ENCODE measurements around the gene CHST5. TPM values are rescaled to one million over a fixed set of nuclear protein-coding genes. Genes with fewer than 3 reads are reported as not detected.

The CHST5 gene
- total and polyA plus RNA-seq, 2 of the 8 experiments (the other 6 are each of a cell fraction or from before 2014, with no cell fraction given), result 0.13 to 0.23 TPM

DNA sequence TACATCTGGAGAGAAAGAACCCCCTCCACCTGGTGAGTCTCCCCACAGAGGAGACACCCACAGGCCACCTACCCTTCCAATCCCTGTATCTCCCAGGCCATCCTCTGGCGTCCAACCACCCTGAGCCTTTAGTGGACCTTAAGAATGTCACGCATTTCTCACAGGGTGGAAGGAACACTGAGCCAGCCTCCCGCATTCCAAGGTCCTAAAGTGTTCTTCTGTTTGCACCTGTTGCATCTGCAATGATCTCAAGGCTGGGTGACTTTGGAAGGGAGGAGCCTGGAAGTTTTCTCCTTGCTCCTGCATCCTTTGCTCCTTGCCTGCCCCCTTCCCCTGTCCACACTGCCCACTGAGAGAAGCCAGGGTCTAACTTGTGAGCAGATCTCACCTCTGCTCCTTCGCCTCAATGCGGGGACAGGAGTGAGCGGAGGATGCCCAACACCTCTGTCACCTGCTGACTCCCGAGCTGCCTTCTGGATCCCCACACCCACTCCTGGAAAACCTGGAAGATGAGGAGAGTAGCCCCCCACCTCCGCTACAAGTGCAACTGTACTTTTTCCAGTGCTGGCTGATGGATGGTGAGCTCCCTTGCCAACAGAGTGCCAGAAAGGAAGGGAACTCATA lies 3.7 kb downstream of the CHST5 start (continued):
- TF ChIP-seq, protein P1, sequence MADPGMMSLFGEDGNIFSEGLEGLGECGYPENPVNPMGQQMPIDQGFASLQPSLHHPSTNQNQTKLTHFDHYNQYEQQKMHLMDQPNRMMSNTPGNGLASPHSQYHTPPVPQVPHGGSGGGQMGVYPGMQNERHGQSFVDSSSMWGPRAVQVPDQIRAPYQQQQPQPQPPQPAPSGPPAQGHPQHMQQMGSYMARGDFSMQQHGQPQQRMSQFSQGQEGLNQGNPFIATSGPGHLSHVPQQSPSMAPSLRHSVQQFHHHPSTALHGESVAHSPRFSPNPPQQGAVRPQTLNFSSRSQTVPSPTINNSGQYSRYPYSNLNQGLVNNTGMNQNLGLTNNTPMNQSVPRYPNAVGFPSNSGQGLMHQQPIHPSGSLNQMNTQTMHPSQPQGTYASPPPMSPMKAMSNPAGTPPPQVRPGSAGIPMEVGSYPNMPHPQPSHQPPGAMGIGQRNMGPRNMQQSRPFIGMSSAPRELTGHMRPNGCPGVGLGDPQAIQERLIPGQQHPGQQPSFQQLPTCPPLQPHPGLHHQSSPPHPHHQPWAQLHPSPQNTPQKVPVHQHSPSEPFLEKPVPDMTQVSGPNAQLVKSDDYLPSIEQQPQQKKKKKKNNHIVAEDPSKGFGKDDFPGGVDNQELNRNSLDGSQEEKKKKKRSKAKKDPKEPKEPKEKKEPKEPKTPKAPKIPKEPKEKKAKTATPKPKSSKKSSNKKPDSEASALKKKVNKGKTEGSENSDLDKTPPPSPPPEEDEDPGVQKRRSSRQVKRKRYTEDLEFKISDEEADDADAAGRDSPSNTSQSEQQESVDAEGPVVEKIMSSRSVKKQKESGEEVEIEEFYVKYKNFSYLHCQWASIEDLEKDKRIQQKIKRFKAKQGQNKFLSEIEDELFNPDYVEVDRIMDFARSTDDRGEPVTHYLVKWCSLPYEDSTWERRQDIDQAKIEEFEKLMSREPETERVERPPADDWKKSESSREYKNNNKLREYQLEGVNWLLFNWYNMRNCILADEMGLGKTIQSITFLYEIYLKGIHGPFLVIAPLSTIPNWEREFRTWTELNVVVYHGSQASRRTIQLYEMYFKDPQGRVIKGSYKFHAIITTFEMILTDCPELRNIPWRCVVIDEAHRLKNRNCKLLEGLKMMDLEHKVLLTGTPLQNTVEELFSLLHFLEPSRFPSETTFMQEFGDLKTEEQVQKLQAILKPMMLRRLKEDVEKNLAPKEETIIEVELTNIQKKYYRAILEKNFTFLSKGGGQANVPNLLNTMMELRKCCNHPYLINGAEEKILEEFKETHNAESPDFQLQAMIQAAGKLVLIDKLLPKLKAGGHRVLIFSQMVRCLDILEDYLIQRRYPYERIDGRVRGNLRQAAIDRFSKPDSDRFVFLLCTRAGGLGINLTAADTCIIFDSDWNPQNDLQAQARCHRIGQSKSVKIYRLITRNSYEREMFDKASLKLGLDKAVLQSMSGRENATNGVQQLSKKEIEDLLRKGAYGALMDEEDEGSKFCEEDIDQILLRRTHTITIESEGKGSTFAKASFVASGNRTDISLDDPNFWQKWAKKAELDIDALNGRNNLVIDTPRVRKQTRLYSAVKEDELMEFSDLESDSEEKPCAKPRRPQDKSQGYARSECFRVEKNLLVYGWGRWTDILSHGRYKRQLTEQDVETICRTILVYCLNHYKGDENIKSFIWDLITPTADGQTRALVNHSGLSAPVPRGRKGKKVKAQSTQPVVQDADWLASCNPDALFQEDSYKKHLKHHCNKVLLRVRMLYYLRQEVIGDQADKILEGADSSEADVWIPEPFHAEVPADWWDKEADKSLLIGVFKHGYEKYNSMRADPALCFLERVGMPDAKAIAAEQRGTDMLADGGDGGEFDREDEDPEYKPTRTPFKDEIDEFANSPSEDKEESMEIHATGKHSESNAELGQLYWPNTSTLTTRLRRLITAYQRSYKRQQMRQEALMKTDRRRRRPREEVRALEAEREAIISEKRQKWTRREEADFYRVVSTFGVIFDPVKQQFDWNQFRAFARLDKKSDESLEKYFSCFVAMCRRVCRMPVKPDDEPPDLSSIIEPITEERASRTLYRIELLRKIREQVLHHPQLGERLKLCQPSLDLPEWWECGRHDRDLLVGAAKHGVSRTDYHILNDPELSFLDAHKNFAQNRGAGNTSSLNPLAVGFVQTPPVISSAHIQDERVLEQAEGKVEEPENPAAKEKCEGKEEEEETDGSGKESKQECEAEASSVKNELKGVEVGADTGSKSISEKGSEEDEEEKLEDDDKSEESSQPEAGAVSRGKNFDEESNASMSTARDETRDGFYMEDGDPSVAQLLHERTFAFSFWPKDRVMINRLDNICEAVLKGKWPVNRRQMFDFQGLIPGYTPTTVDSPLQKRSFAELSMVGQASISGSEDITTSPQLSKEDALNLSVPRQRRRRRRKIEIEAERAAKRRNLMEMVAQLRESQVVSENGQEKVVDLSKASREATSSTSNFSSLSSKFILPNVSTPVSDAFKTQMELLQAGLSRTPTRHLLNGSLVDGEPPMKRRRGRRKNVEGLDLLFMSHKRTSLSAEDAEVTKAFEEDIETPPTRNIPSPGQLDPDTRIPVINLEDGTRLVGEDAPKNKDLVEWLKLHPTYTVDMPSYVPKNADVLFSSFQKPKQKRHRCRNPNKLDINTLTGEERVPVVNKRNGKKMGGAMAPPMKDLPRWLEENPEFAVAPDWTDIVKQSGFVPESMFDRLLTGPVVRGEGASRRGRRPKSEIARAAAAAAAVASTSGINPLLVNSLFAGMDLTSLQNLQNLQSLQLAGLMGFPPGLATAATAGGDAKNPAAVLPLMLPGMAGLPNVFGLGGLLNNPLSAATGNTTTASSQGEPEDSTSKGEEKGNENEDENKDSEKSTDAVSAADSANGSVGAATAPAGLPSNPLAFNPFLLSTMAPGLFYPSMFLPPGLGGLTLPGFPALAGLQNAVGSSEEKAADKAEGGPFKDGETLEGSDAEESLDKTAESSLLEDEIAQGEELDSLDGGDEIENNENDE (IDR thresholded peaks at IDR 0.05; ENCODE audit: insufficient replicate concordance, low read length), result no peak
- TF ChIP-seq POLR2AphosphoS5 (IDR thresholded peaks at IDR 0.05; ENCODE audit: low read depth, low read length), result no peak
- no peak for TF ChIP-seq SAP30 (IDR thresholded peaks at IDR 0.05; ENCODE audit: insufficient read depth, insufficient replicate concordance, low read length)
- no peak for TF ChIP-seq CTBP2 (IDR thresholded peaks at IDR 0.05; ENCODE audit: borderline replicate concordance, insufficient read depth, insufficient read length, low read length)
- TF ChIP-seq BCL11A (IDR thresholded peaks at IDR 0.05; ENCODE audit: low read depth in 2 of 2, low read length in 2 of 2), result no peak
- TF ChIP-seq CHD1 (IDR thresholded peaks at IDR 0.05; ENCODE audit: low read depth, low read length), result no peak

Measured in H1 (cell line).